Astrocyte (in vitro differentiated cells and primary cell): ENCODE measurements around the gene PTPN12. TPM values are rescaled to one million over a fixed set of nuclear protein-coding genes. Genes with fewer than 3 reads are reported as not detected.

Experiments
- DNase-seq: peaks from one replicate; pipeline ENCODE4 v3.0.0-alpha.2; 2010; ENCODE audit warnings: low read depth
- FAIRE-seq: peaks from 2 replicates; lab custom pipeline; 2011; peaks lifted over from hg19 to GRCh38; lab: Jason Lieb, UNC
- H2AFZ ChIP-seq: 2 replicates; pipeline ENCODE4 v1.6.0; 2012; ENCODE audit warnings: low read depth, low read length, inconsistent platforms
- H3K27ac ChIP-seq: 2 replicates; pipeline ENCODE4 v1.5.1; 2011; ENCODE audit warnings: low read depth, low read length, inconsistent platforms
- H3K27me3 ChIP-seq: 2 replicates; pipeline ENCODE4 v1.6.0; 2011; ENCODE audit warnings: low read length, inconsistent platforms; ENCODE audit not compliant: insufficient read depth
- H3K36me3 ChIP-seq: 2 replicates; pipeline ENCODE4 v1.5.1; 2011; ENCODE audit warnings: low read length, inconsistent platforms; ENCODE audit not compliant: insufficient read depth
- H3K4me1 ChIP-seq: 2 replicates; pipeline ENCODE4 v1.5.1; 2011; ENCODE audit warnings: low read length, inconsistent platforms; ENCODE audit not compliant: insufficient read depth
- H3K4me2 ChIP-seq: 2 replicates; pipeline ENCODE4 v1.6.0; 2012; ENCODE audit warnings: low read length, inconsistent platforms
- H3K4me3 ChIP-seq: 2 replicates; pipeline ENCODE4 v1.5.1; 2011; ENCODE audit warnings: low read depth, mild to moderate bottlenecking, low read length, inconsistent platforms; ENCODE audit not compliant: insufficient read depth
- H3K79me2 ChIP-seq: 2 replicates; pipeline ENCODE4 v1.6.0; 2012; ENCODE audit warnings: mild to moderate bottlenecking, low read length, inconsistent platforms; ENCODE audit not compliant: insufficient read depth
- H3K9ac ChIP-seq: 2 replicates; pipeline ENCODE4 v1.6.0; 2012; ENCODE audit warnings: mild to moderate bottlenecking, low read length, inconsistent platforms
- H3K9me3 ChIP-seq: 2 replicates; pipeline ENCODE4 v1.5.1; 2012; ENCODE audit warnings: low read depth, mild to moderate bottlenecking, low read length, inconsistent platforms; ENCODE audit not compliant: insufficient read depth
- H4K20me1 ChIP-seq: 2 replicates; pipeline ENCODE4 v1.6.0; 2012; ENCODE audit warnings: low read length, inconsistent platforms; ENCODE audit not compliant: insufficient read depth
- H3K27ac Mint-ChIP-seq: one replicate; pipeline ENCODE4 v1.8.0; 2021; ENCODE audit warnings: mild to moderate bottlenecking, mixed read lengths; ENCODE audit not compliant: unreplicated experiment
- H3K27me3 Mint-ChIP-seq: one replicate; pipeline ENCODE4 v1.8.0; 2021; ENCODE audit warnings: low read depth, mixed read lengths; ENCODE audit not compliant: unreplicated experiment
- H3K36me3 Mint-ChIP-seq: one replicate; pipeline ENCODE4 v1.8.0; 2021; ENCODE audit warnings: low read depth, mixed read lengths; ENCODE audit not compliant: unreplicated experiment
- H3K4me1 Mint-ChIP-seq: one replicate; pipeline ENCODE4 v1.8.0; 2021; ENCODE audit warnings: low read depth, mixed read lengths; ENCODE audit not compliant: unreplicated experiment
- H3K4me3 Mint-ChIP-seq: one replicate; pipeline ENCODE4 v1.8.0; 2021; ENCODE audit warnings: mild to moderate bottlenecking, moderate library complexity, mixed read lengths; ENCODE audit not compliant: unreplicated experiment
- H3K9me3 Mint-ChIP-seq: one replicate; pipeline ENCODE4 v1.8.0; 2021; ENCODE audit warnings: mild to moderate bottlenecking, mixed read lengths; ENCODE audit not compliant: unreplicated experiment
- EZH2 ChIP-seq: IDR thresholded peaks from 2 replicates; pipeline ENCODE4 v1.6.1; 2012; ENCODE audit warnings: mild to moderate bottlenecking, low read length, inconsistent platforms; ENCODE audit not compliant: insufficient read depth
- total RNA-seq: library from RNA; stranded (reverse); gene quantifications from 2 replicates; pipeline ENCODE4 v1.2.1, GENCODE V29; 2021
- TF ChIP-seq, protein P1 (sequence below): IDR thresholded peaks from 2 replicates; pipeline ENCODE4 v1.5.1; 2011; ENCODE audit warnings: low read depth, mild to moderate bottlenecking, inconsistent platforms, low read length, moderate library complexity; ENCODE audit not compliant: insufficient read depth

Gene PTPN12
- total RNA-seq, 1 donor from 2014 or later: 111 TPM

DNA sequence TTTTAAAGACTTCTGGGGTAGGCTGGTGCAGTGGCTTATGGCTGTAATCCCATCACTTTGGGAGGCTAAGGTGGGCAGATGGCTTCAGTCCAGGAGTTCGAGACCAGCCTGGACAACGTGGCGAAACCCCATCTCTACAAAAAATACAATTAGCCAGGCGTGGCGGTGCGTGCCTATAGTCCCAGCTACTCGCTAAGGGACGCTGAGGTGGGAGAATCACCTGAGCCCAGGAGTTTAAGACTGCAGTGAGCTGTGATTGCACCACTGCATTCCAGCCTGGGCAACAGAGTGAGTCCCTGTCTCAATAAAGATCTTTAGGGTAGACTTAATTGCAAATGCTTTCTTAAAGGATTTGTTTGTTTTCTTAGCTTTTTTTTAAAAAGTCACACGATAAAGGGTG lies 29.3 kb downstream of the PTPN12 start:
- Mint-ChIP-seq H3K36me3 (peaks cover 6% of the 10 kb centered on the region), H3K4me1 (peaks cover 34% of the 10 kb centered on the region), H3K27ac (no peak overlapping the region), H3K4me3 (no peak overlapping the region), H3K9me3 (no peaks in the 10 kb centered on the region), H3K27me3 (no peaks in the 10 kb centered on the region)
- peaks cover 2% of the 10 kb centered on the region for H3K36me3 ChIP-seq
- DNase-seq: no peak
- peaks cover 98% of the 10 kb centered on the region for H3K79me2 ChIP-seq
- H3K4me2 ChIP-seq: no peak overlapping the region
- no peaks in the 10 kb centered on the region for H3K27me3 ChIP-seq
- TF ChIP-seq, protein P1, sequence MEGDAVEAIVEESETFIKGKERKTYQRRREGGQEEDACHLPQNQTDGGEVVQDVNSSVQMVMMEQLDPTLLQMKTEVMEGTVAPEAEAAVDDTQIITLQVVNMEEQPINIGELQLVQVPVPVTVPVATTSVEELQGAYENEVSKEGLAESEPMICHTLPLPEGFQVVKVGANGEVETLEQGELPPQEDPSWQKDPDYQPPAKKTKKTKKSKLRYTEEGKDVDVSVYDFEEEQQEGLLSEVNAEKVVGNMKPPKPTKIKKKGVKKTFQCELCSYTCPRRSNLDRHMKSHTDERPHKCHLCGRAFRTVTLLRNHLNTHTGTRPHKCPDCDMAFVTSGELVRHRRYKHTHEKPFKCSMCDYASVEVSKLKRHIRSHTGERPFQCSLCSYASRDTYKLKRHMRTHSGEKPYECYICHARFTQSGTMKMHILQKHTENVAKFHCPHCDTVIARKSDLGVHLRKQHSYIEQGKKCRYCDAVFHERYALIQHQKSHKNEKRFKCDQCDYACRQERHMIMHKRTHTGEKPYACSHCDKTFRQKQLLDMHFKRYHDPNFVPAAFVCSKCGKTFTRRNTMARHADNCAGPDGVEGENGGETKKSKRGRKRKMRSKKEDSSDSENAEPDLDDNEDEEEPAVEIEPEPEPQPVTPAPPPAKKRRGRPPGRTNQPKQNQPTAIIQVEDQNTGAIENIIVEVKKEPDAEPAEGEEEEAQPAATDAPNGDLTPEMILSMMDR: no peak
- TF ChIP-seq EZH2: no peak
- no peak overlapping the region for H3K4me3 ChIP-seq
- FAIRE-seq: no peak
- no peaks in the 10 kb centered on the region for H3K9me3 ChIP-seq
- H4K20me1 ChIP-seq: peaks cover 63% of the 10 kb centered on the region
- H3K4me1 ChIP-seq: peaks cover 20% of the 10 kb centered on the region
- no peak overlapping the region for H3K27ac ChIP-seq
- no peak overlapping the region for H3K9ac ChIP-seq
- H2AFZ ChIP-seq: no peak overlapping the region

DNA sequence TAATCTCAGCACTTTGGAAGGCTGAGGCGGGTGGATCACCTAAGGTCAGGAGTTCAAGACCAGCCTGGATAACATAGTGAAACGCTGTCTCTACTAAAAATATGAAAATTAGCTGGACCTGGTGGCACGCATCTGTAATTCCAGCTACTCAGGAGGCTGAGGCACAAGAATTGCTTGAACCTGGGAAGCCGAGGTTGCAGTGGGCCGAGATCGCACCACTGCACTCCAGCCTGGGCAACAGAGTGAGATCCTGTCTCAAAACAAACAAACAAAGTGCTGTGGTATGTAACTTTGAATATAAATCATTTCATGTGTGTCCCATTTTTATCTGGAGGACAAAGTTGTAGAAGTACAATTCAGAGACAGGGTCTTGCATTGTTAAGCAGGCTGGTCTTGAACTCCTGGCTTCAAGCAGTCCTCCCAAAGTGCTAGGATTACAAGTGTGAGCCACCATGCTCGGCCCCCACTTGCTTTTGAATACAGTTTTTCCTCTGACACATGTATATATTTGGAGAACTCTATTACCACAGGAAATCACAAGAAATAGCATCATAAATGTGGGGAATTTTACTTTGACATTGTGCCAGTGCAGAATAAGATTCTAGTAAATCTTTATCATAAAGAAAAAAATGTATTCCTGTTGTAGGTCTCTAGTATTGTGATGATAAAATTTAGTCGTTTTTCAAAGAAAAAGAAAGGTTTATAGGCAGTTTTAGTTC lies 32.6 kb downstream of the PTPN12 start:
- peaks cover 36% of the 10 kb centered on the region for H3K4me1 Mint-ChIP-seq
- H3K4me1 ChIP-seq: peaks cover 20% of the 10 kb centered on the region
- peaks cover 20% of the 10 kb centered on the region for H3K36me3 Mint-ChIP-seq
- TF ChIP-seq, protein P1: no peak
- no peak for TF ChIP-seq EZH2
- FAIRE-seq (no peak), DNase-seq (peak; percentile 16)
- peaks cover 20% of the 10 kb centered on the region for H3K36me3 ChIP-seq
- H3K9me3 ChIP-seq: no peaks in the 10 kb centered on the region
- no peaks in the 10 kb centered on the region for H3K27me3 Mint-ChIP-seq
- H3K27ac Mint-ChIP-seq: peak overlapping the region; percentile 87
- H2AFZ ChIP-seq: no peak overlapping the region
- H4K20me1 ChIP-seq: peaks cover 54% of the 10 kb centered on the region
- no peak overlapping the region for H3K9ac ChIP-seq
- H3K27ac ChIP-seq: peak overlapping the region; percentile 72
- peak overlapping the region; percentile 20 for H3K4me2 ChIP-seq
- no peak overlapping the region for H3K4me3 Mint-ChIP-seq
- no peaks in the 10 kb centered on the region for H3K27me3 ChIP-seq
- no peaks in the 10 kb centered on the region for H3K9me3 Mint-ChIP-seq
- H3K79me2 ChIP-seq: peaks cover 96% of the 10 kb centered on the region
- no peak overlapping the region for H3K4me3 ChIP-seq

DNA sequence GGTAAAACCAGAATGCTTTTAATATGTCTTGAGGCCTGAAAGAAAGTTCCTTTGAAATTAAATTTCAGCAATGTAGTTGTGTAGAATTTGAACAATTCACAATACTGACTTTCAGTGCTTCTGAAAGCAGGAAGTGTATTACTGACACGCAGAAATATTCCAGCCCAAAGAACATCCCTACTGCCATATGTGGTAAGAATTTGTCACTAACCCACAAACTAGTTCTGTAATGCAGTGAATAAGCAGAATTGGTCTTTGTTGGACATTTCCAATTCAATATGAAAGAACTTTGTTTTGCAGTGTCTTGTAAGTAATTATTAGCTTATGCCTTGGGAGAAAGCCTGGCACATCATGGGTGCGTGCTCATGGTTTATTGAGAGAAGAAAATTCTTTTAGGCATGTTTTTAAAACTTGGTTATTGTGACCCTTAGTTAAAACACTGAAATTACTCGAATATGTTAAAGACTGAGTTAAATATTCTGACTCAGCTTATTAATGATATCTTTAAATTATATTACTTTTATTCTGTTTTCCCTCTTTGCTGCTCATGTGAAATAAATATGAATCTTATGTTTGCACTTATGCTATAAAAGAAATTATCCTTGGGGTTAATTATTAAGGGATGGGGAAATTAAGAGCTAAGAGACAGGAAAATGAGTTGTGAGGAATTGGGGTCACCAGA lies 33.4 kb downstream of the PTPN12 start:
- peaks cover 31% of the 10 kb centered on the region for H3K4me1 Mint-ChIP-seq
- peak overlapping the region; percentile 94 for H3K27ac Mint-ChIP-seq
- Histone ChIP-seq H3K9me3 (no peaks in the 10 kb centered on the region), H3K36me3 (peaks cover 20% of the 10 kb centered on the region), H3K4me1 (peaks cover 17% of the 10 kb centered on the region), H3K4me2 (peak overlapping the region; percentile 74), H3K27ac (peak overlapping the region; percentile 72), H3K79me2 (peaks cover 96% of the 10 kb centered on the region), H3K27me3 (no peaks in the 10 kb centered on the region), H3K4me3 (no peak overlapping the region), H4K20me1 (peaks cover 50% of the 10 kb centered on the region), H3K9ac (no peak overlapping the region), H2AFZ (no peak overlapping the region)
- FAIRE-seq (peak; percentile 55), DNase-seq (peak; percentile 82)
- no peaks in the 10 kb centered on the region for H3K27me3 Mint-ChIP-seq
- H3K9me3 Mint-ChIP-seq: no peaks in the 10 kb centered on the region
- peak overlapping the region; percentile 77 for H3K4me3 Mint-ChIP-seq
- peaks cover 20% of the 10 kb centered on the region for H3K36me3 Mint-ChIP-seq
- no peak for TF ChIP-seq EZH2
- TF ChIP-seq, protein P1: no peak
